Coronary artery (tissue), 2 donors: Measurements from ENCODE around the gene STAM.

Source experiments
- DNase-seq: peaks from one replicate; pipeline ENCODE4 v3.0.0-alpha.2; 2017; ENCODE audit warnings: low spot score
- H3K27ac ChIP-seq, 2 donors: fragments of 200-600 bp; sonication (generic); one replicate each; pipeline ENCODE4 v1.5.1; 2016 to 2019
- H3K4me3 ChIP-seq: fragments of 200-600 bp; sonication (generic); 2 replicates; pipeline ENCODE4 v1.5.1; 2016; ENCODE audit warnings: mild to moderate bottlenecking, moderate library complexity
- CTCF ChIP-seq: fragments of 200-600 bp; sonication (generic); IDR thresholded peaks from one replicate; pipeline ENCODE4 v1.5.1; 2019; ENCODE audit warnings: antibody characterized with exemption

The STAM gene

GRCh38 chr10:17744341-17744861 lies 100.5 kb downstream of the STAM start:
- peak overlapping the region in 1 of 2 donors; percentile 30 for H3K27ac ChIP-seq
- no peak for DNase-seq
- no peak overlapping the region for H3K4me3 ChIP-seq
- TF ChIP-seq CTCF, result no peak

GRCh38 chr10:17747883-17748550 lies 104.1 kb downstream of the STAM start:
- Histone ChIP-seq H3K4me3 (no peak overlapping the region), H3K27ac (no peak overlapping the region)
- DNase-seq, result no peak
- TF ChIP-seq CTCF, result no peak

- Histone ChIP-seq H3K4me3 (no peak overlapping the region), H3K27ac (no peak overlapping the region)
- no peak for DNase-seq
- no peak for TF ChIP-seq CTCF
Measured at GRCh38 chr10:17749890-17750289, 105.9 kb downstream of the STAM start.

- no peak for DNase-seq
- Histone ChIP-seq H3K4me3 (no peak within 1 kb of the TSS), H3K27ac (no peak within 1 kb of the TSS)
- no peak for TF ChIP-seq CTCF
Measured at GRCh38 chr10:17751781-17752445, 108.0 kb downstream of the STAM start, which contains the start of gene TMEM236. Gene TMEM236 (plus strand): TSS chr10:17752201. CDS start chr10:17752296, 95 bp downstream.

- no peak for DNase-seq
- Histone ChIP-seq H3K4me3 (no peak overlapping the region), H3K27ac (no peak overlapping the region)
- TF ChIP-seq CTCF, result no peak
Measured at GRCh38 chr10:17756557-17757217, 112.7 kb downstream of the STAM start.

GRCh38 chr10:17758200-17758599 lies 114.2 kb downstream of the STAM start:
- no peak overlapping the region for H3K4me3 ChIP-seq
- DNase-seq, result no peak
- TF ChIP-seq CTCF, result no peak
- H3K27ac ChIP-seq, result no peak overlapping the region
